ENCODE results near the gene TMEM43.
"Not testable (repeated sequence)": the region's sequence is repeated elsewhere in the genome, so short reads cannot be mapped to it uniquely, and the experiment has no call there.

Gene TMEM43, protein sequence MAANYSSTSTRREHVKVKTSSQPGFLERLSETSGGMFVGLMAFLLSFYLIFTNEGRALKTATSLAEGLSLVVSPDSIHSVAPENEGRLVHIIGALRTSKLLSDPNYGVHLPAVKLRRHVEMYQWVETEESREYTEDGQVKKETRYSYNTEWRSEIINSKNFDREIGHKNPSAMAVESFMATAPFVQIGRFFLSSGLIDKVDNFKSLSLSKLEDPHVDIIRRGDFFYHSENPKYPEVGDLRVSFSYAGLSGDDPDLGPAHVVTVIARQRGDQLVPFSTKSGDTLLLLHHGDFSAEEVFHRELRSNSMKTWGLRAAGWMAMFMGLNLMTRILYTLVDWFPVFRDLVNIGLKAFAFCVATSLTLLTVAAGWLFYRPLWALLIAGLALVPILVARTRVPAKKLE

DNA sequence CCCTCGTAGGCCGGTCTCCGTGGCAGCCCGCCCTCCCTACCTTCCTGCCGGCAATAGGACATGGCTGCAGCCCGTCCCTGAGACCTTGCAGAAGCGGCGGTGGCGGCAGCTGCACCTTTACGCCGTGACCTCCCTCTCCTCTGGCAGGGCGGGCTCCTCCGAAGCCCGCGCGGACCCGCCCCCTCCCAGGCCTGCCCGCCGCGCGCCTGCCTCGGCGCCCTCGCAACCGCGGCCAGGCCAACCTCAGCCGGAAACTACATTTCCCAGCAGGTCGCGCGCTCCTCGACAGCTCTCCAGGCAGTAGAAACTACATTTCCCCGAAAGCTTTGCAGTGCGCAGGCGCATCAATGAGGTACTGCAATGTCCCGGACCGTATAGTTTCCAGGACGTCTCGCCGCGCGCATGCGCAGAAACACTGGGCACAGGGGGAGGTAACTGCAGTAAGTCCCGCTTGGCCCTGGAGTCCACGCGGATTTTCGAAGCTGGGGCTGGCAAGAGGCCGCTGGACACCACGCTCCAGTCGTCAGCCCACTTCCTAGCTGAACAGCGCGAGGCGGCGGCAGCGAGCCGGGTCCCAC lies at the start of gene TMEM43, which contains the start of gene CHCHD4:
Gene TMEM43, plus strand, starts transcription at position 438 of the 578 bp plus-strand sequence. CDS start 142 bp downstream, outside the sequence.
Gene CHCHD4, minus strand, starts transcription at position 256 of the 578 bp plus-strand sequence. Its CDS starts 194 bp downstream, at position 62.
- DNase-seq: peak; percentile 98

DNA sequence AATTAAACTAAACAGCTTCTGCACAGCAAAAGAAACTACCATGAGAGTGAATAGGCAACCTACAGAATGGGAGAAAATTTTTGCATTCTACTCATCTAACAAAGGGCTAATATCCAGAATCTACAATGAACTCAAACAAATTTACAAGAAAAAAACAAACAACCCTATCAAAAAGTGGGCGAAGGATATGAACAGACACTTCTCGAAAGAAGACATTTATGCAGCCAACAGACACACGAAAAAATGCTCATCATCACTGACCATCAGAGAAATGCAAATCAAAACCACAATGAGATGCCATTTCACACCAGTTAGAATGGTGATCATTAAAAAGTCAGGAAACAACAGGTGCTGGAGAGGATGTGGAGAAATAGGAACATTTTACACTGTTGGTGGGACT lies 49.6 kb upstream of the TMEM43 start:
- DNase-seq: not testable (repeated sequence)

- no peak for DNase-seq
Measured at GRCh38 chr3:14077310-14077709, 47.5 kb upstream of the TMEM43 start.

- no peak for DNase-seq
Measured at GRCh38 chr3:14082108-14082657, 42.7 kb upstream of the TMEM43 start.

DNA sequence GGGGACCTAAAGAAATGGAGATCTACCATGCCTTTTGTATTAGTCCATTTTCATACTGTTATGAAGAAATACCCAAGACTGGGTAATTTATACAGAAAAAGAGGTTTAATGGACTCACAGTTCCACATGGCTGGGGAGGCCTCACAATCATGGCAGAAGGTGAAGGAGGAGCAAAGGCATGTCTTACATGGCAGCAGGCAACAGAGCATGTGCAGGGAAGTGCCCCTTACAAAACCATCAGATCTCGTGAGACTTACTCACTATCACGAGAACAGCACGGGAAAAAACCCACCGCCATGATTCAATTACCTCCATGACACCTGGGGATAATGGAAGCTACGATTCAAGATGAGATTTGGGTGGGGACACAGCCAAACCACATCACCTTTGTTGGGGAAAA lies 37.4 kb upstream of the TMEM43 start:
- not testable (repeated sequence) for DNase-seq

DNA sequence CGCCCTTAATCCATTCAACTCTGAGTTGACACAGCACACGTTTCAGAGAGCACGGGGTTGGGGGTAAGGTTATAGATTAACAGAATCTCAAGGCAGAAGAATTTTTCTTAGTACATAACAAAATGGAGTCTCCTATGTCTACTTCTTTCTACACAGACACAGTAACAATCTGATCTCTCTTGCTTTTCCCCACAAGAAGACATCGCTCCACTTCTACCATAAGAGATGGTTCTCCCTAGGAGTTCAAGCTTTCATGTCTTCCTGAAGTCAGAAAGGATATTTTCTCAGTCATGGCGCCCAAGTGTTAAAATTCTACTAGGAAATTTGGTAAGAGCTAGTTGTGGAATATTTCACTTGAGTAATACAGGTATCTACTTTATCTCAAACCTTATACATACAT lies 32.9 kb upstream of the TMEM43 start:
- DNase-seq: not testable (repeated sequence)

DNA sequence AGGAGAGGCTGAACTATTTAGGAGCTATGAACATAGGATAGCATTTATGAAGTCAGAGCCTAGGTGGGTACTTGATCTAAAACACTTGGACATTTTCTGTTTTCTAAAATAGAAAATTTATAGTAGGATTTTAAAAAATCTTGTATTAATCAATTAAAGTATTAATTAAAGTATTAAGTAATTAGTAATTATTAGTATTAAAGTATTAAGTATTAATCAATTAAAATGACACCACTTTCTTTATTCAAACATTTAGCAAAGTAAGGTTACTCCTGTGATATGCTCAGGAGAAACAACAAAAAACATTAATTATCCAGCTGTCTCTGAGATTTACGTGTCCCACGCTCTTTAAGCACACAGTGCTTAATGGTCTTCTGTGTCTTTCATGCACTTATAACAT lies 32.4 kb upstream of the TMEM43 start:
- no peak for DNase-seq

- DNase-seq: no peak
Measured at GRCh38 chr3:14093831-14094230, 31.0 kb upstream of the TMEM43 start.

- no peak for DNase-seq
Measured at GRCh38 chr3:14096742-14097141, 28.1 kb upstream of the TMEM43 start.

DNA sequence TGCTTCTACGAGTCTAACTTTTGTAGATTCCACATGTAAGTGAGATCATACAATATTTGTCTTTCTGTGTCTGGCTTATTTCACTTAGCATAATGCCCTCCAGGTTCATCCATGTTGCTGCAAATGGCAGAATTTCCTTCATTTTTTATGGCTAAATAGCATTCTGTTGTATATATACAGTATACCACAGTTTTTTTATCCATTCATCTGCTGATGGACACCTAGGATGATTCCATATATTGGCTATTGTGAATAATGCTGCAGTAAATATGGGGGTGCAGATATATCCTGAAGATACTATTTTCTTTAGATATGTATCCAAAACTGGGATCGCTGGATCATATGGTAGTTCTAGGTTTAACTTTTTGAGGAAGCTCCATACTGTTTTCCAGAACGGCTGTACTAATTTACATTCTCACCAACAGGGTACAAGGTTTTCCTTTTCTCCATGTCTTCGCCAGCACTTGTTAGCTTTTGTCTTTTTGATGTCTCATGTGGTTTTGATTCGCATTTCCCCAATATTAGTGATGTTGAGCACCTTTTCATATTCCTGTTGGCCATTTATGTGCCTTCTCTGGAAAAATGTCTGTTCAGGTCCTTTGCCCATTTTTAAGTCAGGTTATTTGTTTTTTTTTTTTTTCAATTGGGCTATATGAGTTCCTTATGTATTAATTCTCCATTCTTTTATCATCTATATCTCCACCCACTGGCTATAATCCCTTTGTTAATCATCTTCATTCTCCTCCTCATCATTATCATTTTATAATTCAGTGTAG lies 27.0 kb upstream of the TMEM43 start:
- no peak for DNase-seq

DNA sequence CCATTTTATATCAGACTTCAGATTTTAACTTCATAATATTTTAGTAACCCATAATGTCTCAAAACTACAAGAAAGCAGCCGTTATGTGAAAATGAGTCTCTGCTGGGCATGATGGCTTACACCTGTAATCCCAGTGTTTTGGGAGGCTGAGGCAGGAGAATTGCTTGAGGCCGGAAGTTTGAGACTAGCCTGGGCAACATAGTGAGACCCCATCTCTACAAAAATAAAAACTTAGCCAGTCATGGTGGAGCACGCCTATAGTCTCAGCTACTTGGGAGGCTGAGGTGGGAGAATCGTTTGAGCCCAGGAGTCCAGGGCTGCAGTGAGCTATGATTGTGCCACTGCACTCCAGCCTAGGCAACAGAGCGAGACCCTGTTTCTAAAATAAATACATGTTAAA lies 15.0 kb upstream of the TMEM43 start:
- not testable (repeated sequence) for DNase-seq

DNA sequence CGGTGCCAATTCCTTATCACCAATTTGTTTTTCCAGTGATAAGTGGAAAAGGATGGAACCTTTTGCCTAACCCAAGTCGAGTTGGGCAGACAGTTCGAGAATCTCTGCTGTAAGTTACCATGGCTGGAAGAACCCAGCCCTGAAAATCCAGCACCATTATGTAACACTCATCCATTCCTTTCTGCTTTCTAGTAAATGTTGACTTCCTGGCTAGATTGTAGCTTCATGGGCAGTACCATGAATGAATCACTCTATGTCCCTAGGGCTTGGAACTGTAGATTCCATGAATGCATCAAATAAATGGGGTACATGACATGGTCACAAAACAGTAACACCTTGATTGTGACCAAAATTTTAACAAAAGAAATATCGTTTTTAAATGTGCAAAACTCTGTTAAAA lies 14.2 kb upstream of the TMEM43 start:
- DNase-seq: no peak

DNA sequence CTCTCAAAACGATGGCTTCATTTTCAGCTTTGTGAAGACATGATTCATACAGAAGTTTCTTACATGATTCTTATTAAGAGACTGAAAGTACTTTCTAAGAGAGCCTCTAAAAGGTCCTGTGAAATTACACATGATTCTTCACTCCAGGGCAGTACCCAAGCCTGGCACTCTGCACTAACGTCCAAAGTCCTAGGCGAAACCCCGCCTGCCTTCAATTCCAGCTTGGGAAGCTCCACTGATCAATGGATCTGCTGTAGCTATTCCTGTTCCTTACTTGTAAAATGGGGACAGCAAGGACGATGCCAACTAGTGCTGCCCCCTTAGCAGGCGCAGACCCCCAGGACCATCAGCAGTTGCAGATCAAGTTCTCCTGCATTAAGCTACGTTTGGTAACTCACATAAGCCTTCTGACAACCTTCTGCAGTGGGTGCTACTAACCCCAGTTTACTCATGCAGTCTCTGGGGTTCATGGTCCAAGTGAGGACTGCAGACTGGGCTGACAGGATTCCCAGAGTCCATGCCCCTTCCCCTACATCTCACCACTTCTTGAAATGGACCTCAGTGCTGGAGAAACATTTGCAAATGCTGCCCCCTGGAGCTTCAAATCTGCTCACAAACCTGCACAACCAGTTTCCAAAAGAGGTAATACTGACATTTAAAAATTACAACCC lies 10.8 kb upstream of the TMEM43 start:
- DNase-seq: no peak

- DNase-seq: no peak
Measured at GRCh38 chr3:14117468-14118399, 7.1 kb upstream of the TMEM43 start.

GRCh38 chr3:14118400-14119381 lies 6.2 kb upstream of the TMEM43 start:
- DNase-seq: no peak

DNA sequence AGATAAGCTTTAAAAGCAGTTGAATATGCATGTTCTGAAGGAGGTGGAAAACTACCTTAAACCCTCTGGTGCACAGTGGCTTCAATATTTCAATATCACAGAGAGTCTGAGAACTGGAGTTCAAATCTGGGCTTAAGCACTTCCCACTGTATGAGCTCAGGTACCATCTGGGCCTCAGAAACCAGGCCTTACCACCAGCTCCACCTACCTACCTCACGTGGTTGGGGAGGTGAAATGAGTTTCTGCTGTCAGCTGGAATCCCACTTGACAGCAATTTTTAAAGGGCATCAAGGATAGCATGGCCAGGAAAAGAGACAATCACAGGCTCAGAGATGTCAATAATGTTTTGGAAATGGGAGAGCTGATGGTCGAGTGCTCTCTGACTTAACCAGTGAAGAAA lies 5.2 kb upstream of the TMEM43 start:
- DNase-seq: no peak

DNA sequence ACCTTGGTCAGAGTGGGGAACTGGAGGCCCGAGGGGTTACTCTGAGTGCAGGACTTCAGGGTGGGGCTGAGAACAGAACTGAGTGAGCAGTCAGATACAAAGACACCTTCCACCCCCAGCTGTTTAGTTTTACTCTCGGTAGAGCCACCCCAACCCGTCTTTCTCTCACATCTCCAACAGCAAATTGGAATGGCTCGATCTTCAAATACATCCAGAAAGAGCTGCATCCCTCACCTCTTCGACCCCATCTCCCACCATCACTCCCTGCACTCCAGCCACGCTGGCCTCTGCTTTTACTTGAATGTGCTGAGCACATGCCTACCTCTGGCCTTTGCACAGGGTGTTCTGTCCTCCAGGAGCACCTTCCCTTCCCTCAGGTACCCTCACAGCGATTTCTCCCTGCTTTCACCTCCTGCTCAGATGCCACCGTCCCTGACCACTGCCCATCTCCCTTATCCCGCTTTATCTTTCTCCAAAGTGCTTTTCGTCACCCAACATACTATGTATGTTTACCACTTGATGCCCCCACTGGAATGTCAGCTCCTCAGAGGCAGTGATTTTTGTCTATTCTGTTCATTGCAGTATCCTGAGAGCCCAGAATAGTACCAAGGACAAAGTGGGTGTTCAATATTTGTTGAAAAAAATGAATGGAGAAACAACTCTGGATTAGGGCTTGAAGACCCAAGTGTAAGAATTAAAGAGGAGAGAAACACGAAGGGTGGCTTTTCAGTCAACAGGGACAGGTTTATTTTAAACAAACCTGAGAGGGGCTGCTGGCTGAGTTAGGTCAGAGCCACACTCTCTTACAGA lies 4.5 kb upstream of the TMEM43 start:
- no peak for DNase-seq

DNA sequence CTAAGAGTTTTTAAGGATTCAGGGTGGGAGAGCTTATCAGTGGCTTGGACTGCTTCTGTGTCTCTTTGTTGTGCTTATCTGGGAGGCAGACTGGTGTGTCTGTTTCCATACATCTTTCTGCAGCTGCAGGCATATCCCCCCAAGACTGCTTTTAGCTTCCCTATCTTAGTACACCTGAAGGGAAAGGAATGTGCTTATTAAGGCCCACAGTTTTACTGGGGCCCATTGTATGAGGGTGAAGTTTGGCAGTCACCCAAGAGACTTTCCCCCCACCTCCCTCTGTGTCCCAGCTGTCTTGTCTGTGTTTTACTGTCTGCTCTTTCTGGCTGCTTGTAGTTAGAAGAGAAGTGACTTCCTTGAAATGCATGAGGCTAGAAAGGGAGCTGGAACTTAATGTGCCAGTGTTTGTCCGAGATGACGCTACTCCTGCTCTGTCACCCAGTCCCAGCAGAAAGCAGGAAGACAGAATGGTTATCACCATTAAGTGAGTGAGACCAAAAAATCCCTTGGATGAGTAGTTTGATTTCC lies 3.9 kb upstream of the TMEM43 start:
- not testable (repeated sequence) for DNase-seq

- DNase-seq: no peak
Measured at GRCh38 chr3:14121859-14122258, 3.0 kb upstream of the TMEM43 start.

Measured in GDM1 (cell line).